Colonic mucosa (tissue), 4 donors: ENCODE measurements around the gene LRRC9. TPM values are rescaled to one million over a fixed set of nuclear protein-coding genes. Genes with fewer than 3 reads are reported as not detected.
A peak's percentile ranks its signal among the peaks of the same experiment; 100 is the strongest.

Experiments
- DNase-seq: peaks from one replicate; pipeline ENCODE4 v3.0.0-alpha.2; 2020
- H3K27ac ChIP-seq: fragments of 200-600 bp; one replicate; pipeline ENCODE4 v1.8.0; 2021
- H3K27me3 ChIP-seq: fragments of 200-600 bp; one replicate; pipeline ENCODE4 v1.8.0; 2021
- H3K36me3 ChIP-seq: fragments of 200-600 bp; one replicate; pipeline ENCODE4 v1.8.0; 2021
- H3K4me1 ChIP-seq: fragments of 200-600 bp; one replicate; pipeline ENCODE4 v1.8.0; 2021; ENCODE audit warnings: mild to moderate bottlenecking
- H3K4me3 ChIP-seq: fragments of 200-600 bp; one replicate; pipeline ENCODE4 v1.8.0; 2021
- H3K9ac ChIP-seq, 2 donors: one replicate each; pipeline ENCODE4 v1.7.0; 2013; ENCODE audit warnings: control low read depth in 2 of 2, low read depth in 2 of 2, low read length in 2 of 2
- H3K9me3 ChIP-seq: fragments of 200-600 bp; one replicate; pipeline ENCODE4 v1.8.0; 2021
- CTCF ChIP-seq: fragments of 200-600 bp; IDR thresholded peaks from one replicate; pipeline ENCODE4 v1.8.0; 2022; ENCODE audit warnings: antibody characterized with exemption, mild to moderate bottlenecking
- intact Hi-C: fragments of 100-400 bp; cut with DNase I; formaldehyde crosslinking; loops from one replicate; pipeline ENCODE4 v1.14.1; 2022
- total RNA-seq, 2 donors: library from RNA; stranded (reverse); fragmentation: NEBNext Ultra II Directional in 1 of 2; extraction: Animal tissue kit (Norgen Biotek cat#: 25700) in 1 of 2; gene quantifications; one replicate each; pipeline ENCODE4 v1.2.1, GENCODE V29; 2021
- donor health status: healthy.
- donor health status: DM: no; HTN: no; CAD: no.
- donor health status: DM: no; HTN: no; CAD: no.

The LRRC9 gene
- total RNA-seq, 2 donors from 2014 or later: 0.20 TPM; not detected in 1

- no peaks in the 10 kb centered on the region for H3K4me1 ChIP-seq
- no peaks in the 10 kb centered on the region for H3K27me3 ChIP-seq
- H3K36me3 ChIP-seq: no peaks in the 10 kb centered on the region
- H3K27ac ChIP-seq: no peak overlapping the region
- no peak overlapping the region for H3K4me3 ChIP-seq
- no peak for DNase-seq
- no peaks in the 10 kb centered on the region for H3K9me3 ChIP-seq
- peak; percentile 46 for TF ChIP-seq CTCF
- no peak overlapping the region for H3K9ac ChIP-seq
- intact Hi-C loops: loop anchor here (5.0 kb wide), 1 partner anchor 118 kb away; no protein-coding TSS in a partner anchor
Observed at GRCh38 chr14:60064491-60065072, 144.6 kb downstream of the LRRC9 start.

- H3K27ac ChIP-seq: no peak overlapping the region
- H3K9ac ChIP-seq: no peak overlapping the region
- no peaks in the 10 kb centered on the region for H3K27me3 ChIP-seq
- no peak for TF ChIP-seq CTCF
- no peaks in the 10 kb centered on the region for H3K9me3 ChIP-seq
- no peak overlapping the region for H3K4me3 ChIP-seq
- H3K4me1 ChIP-seq: no peaks in the 10 kb centered on the region
- H3K36me3 ChIP-seq: no peaks in the 10 kb centered on the region
- intact Hi-C loops: loop anchor here (5.0 kb wide), 1 partner anchor 114 kb away; no protein-coding TSS in a partner anchor
- DNase-seq: no peak
Observed at GRCh38 chr14:60067882-60068281, 147.9 kb downstream of the LRRC9 start.

- Histone ChIP-seq H3K9ac (no peak overlapping the region), H3K27ac (no peak overlapping the region), H3K27me3 (no peaks in the 10 kb centered on the region), H3K4me3 (no peak overlapping the region), H3K36me3 (no peaks in the 10 kb centered on the region), H3K9me3 (no peaks in the 10 kb centered on the region), H3K4me1 (no peaks in the 10 kb centered on the region)
- DNase-seq: no peak
- intact Hi-C loops: no loop called here
- no peak for TF ChIP-seq CTCF
Observed at GRCh38 chr14:60079723-60080122, 159.8 kb downstream of the LRRC9 start.

- no peak overlapping the region for H3K27ac ChIP-seq
- no peaks in the 10 kb centered on the region for H3K36me3 ChIP-seq
- H3K4me1 ChIP-seq: no peaks in the 10 kb centered on the region
- H3K9me3 ChIP-seq: no peaks in the 10 kb centered on the region
- no peak for DNase-seq
- H3K27me3 ChIP-seq: no peaks in the 10 kb centered on the region
- H3K4me3 ChIP-seq: no peak overlapping the region
- intact Hi-C loops: no loop called here
- H3K9ac ChIP-seq: no peak overlapping the region
- TF ChIP-seq CTCF: no peak
Observed at GRCh38 chr14:60085085-60085484, 165.1 kb downstream of the LRRC9 start.

- H3K4me1 ChIP-seq: no peaks in the 10 kb centered on the region
- no peak for DNase-seq
- H3K9me3 ChIP-seq: no peaks in the 10 kb centered on the region
- H3K9ac ChIP-seq: no peak overlapping the region
- intact Hi-C loops: no loop called here
- H3K4me3 ChIP-seq: no peak overlapping the region
- no peaks in the 10 kb centered on the region for H3K36me3 ChIP-seq
- no peak for TF ChIP-seq CTCF
- H3K27me3 ChIP-seq: no peaks in the 10 kb centered on the region
- H3K27ac ChIP-seq: no peak overlapping the region
Observed at GRCh38 chr14:60085693-60086092, 165.7 kb downstream of the LRRC9 start.
